Spinal cord (tissue), 10 donors: ENCODE results near the gene SF1. TPM values are rescaled to one million over a fixed set of nuclear protein-coding genes. Genes with fewer than 3 reads are reported as not detected.

Experiments
- DNase-seq, 6 donors: peaks; one replicate each; pipeline versions ENCODE4 v3.0.0 to v3.0.0-alpha.2; 2013 to 2015; ENCODE audit warnings: low spot score in 6 of 6, low read depth in 4 of 6
- H3K27ac ChIP-seq: one replicate; pipeline ENCODE4 v1.5.1; 2013; ENCODE audit warnings: low read depth, low read length, control low read depth
- H3K27me3 ChIP-seq: one replicate; pipeline ENCODE4 v1.6.1; 2013; ENCODE audit warnings: low read length; ENCODE audit not compliant: control insufficient read depth, insufficient read depth
- H3K36me3 ChIP-seq: one replicate; pipeline ENCODE4 v1.6.1; 2013; ENCODE audit warnings: low read length; ENCODE audit not compliant: control insufficient read depth, insufficient read depth
- H3K4me1 ChIP-seq: one replicate; pipeline ENCODE4 v1.6.1; 2013; ENCODE audit warnings: low read length; ENCODE audit not compliant: control insufficient read depth, insufficient read depth
- H3K4me3 ChIP-seq: one replicate; pipeline ENCODE4 v1.5.1; 2013; ENCODE audit warnings: low read depth, low read length, control low read depth
- H3K9me3 ChIP-seq: one replicate; pipeline ENCODE4 v1.6.1; 2013; ENCODE audit warnings: low read length; ENCODE audit not compliant: control insufficient read depth, insufficient read depth
- WGBS: methylation state at CpG from one replicate; pipeline ENCODE4 v1.1.5; 2013; ENCODE audit warnings: missing lambda C conversion rate; ENCODE audit not compliant: insufficient coverage; 5-methylcytosine and 5-hydroxymethylcytosine counted together
- polyA plus RNA-seq, 2 donors: library from polyadenylated mRNA; unstranded; fragments of 120-200 nt; gene quantifications; one replicate each; pipeline ENCODE4 v1.2.1, GENCODE V29; 2013; ENCODE audit not compliant: insufficient read length in 2 of 2
- total RNA-seq, 2 donors: library from RNA; depleted of rRNA in 1 of 2; stranded (reverse); fragments of 120-200 nt in 1 of 2; fragments of >200 nt in 1 of 2; gene quantifications; one replicate each; pipeline versions ENCODE4 v1.2.3 to v1.2.4, GENCODE V29; 2013 to 2014
- donor health status: healthy.

SF1 gene
- total and polyA plus RNA-seq, 4 donors = 102 to 377 (median 202) TPM

DNA sequence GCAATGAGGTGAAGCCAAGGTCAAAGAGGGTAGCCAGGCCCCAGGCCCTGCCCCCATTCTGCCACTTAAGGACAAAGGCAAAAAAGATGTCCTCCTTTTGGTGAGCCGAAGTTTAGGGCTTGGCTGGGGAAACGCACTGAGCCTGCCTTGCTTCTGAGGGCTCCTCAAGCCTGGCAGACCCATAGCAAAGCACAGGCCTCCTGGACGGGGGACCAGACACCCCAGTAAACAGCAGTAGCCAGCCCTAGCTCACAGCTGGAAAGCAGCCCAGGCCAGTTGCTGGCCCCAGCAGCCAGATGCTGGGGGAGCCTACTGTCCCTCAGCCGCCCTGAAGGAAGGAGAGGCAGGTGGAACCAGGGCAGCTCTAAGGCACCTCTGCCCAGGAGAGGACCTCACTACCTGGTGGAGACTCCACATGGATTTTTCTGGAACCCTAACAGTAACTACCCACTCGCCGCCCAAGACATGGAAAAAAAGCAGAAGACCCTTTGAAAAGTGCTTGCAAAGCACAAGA is 14.8 kb downstream of the SF1 start:
- Histone ChIP-seq H3K27ac (peak overlapping the region; percentile 85), H3K27me3 (no peaks in the 10 kb centered on the region), H3K9me3 (no peaks in the 10 kb centered on the region), H3K36me3 (peaks cover 66% of the 10 kb centered on the region), H3K4me1 (peaks cover 77% of the 10 kb centered on the region), H3K4me3 (no peak overlapping the region)
- 36% methylated on average over 6 of the region's 6 CpGs for WGBS
- no peak for DNase-seq

DNA sequence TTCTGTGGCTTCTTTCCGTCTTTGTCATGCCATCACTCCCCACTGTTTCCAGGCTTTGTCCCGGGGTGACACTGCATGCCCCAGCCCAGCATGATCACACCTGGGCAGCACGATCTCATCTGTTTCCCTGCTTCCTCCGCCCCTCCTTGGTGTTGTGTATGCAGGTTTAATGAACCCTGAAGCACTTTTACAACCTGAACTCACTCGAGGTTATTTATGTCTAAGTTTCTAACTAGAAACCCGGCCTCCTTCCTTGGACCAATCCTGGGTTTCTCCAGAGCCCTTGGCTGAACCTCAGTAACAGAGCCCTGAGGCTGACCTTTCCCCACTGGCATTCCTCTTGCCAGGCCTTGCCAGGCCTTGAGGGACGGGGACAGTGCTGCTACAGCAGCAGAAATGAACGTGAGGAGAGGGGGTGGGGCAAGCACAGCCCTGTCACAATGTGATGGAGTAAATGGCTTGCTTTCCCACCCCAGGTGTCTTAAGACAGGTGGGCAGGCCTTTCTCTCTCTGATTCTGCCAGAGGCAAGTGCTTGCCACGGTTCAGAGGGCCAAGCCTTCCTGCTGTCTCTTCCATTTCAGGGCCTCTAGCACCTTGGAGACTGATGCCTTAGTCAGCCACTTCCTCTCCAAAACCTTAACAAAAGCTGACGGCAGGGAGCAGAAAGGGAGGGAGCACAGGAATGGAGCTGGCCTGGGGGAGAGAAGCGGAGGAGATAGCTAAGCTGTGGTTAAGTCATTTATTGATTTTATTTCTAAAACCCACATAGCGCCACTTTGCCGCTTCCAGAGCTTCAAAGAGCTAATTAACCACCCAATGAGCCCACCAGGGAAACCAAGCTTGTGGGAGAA is 15.4 kb downstream of the SF1 start:
- H3K36me3 ChIP-seq = peaks cover 60% of the 10 kb centered on the region
- no peaks in the 10 kb centered on the region for H3K27me3 ChIP-seq
- no peak overlapping the region for H3K4me3 ChIP-seq
- peak overlapping the region; percentile 85 for H3K27ac ChIP-seq
- no peaks in the 10 kb centered on the region for H3K9me3 ChIP-seq
- WGBS = 26% methylated on average over 7 of the region's 13 CpGs
- DNase-seq = peak in 2 of 6 donors; percentile 82 to 84
- H3K4me1 ChIP-seq = peaks cover 76% of the 10 kb centered on the region

DNA sequence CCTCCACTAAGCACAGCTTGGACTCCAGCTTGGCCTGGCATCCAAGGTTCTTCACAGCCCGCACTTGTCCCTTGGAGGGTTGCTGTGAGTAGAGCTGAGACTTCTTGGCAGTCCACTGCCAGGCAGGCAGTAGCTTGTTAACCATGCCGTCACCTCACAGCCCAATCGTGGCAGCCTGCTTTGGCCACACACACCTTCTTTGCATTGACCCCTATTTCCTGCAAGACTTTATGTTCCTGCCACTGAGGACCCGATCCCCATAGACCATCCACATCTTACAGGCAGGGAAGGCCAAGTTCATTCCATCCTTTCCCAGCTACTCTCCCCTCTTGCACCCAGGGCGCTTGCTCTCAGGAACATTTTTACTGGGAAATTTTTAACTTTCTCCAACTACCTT is 16.1 kb downstream of the SF1 start:
- peaks cover 71% of the 10 kb centered on the region for H3K4me1 ChIP-seq
- H3K27me3 ChIP-seq = no peaks in the 10 kb centered on the region
- no peak overlapping the region for H3K4me3 ChIP-seq
- peak overlapping the region; percentile 85 for H3K27ac ChIP-seq
- peak in 2 of 6 donors; percentile 20 to 59 for DNase-seq
- WGBS = 45% methylated on average over 5 of the region's 5 CpGs
- H3K36me3 ChIP-seq = peaks cover 54% of the 10 kb centered on the region
- no peaks in the 10 kb centered on the region for H3K9me3 ChIP-seq

DNA sequence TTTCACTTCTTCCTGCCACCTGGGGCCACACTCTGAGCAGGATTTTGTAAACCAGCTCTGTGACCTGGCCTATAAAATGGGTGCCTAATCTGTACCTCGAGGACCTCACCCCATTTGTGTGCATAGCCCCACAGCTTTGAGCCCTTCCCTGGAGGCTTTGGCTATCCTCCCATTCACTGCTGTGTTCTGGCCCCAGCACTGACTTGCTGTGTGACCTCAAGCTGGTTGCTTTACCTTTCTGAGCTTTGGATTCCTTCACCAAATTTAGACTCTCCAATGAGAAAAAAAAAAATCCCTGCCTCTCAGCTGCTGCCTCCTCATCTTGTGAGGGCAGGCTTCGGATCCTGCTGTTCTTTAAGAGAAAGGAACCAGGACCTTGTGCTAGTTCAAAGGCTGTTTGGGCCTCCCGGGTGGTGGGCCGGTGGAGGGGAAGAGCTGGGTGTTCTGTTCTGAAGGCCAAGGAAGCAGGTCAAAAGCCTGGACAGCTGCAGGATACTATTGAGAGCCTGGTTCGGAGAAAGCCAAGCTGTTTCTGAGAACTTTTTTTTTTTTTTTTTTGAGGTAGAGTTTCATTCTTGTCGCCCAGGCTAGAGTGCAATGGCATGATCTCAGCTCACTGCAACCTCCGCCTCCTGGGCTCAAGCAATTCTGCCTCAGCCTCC is 17.5 kb downstream of the SF1 start:
- WGBS = 77% methylated on average over 6 of the region's 7 CpGs
- Histone ChIP-seq H3K4me1 (peaks cover 71% of the 10 kb centered on the region), H3K9me3 (no peaks in the 10 kb centered on the region), H3K4me3 (no peak overlapping the region), H3K27ac (no peak overlapping the region), H3K27me3 (no peaks in the 10 kb centered on the region), H3K36me3 (peaks cover 42% of the 10 kb centered on the region)
- no peak for DNase-seq

DNA sequence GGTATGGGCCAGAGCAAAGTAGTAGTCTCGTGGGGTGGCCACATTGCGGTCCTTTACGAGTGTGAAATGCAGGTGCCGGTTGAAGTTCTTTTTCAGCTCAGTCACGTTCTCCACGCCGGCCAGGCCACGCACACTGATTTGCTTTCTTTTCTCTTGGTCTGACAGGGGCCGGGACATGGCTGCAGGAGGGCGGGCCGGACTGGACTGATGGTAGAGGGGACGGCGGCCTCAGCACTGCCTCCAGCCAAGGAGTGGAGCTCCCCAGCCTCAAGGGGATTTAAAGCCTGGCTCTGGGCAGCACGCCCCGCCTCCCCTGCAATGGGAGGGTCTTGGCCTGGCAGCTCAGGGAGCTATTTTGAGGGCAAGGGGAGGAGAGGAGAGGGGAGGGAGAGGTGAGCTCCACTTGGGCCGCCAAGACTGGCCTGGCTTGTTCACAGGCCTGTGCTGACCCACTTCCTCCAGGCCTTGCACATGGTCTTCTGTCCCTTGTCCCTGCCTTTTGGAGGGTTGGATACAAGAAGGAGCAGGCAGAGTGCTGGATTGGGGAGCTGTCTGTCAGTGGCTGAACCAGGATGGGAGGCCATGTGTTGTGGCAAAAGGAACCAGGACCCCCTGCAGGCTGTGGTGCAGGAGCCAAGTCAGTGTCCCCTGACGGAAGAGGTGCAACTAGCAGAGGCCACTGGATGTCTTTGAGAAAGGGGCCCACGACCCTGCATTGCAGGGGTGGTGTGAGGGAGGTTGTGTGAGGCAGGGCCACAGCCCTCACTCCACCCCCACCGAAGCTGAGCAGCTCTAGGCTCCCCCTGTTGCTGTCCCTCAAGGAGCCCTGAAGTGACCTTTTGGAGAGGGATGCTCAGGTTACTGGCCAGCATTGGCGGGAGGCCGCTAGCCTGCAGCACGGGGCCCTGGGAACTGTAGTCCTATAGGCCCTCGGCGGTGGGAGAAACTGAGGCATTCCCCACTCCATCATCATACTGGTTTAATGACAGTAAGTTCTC is 18.3 kb downstream of the SF1 start, which contains the start of gene PYGM:
Gene PYGM (minus strand): TSS at position 253 of the 998 bp plus-strand sequence. CDS start 76 bp downstream, at position 177.
- 34% methylated on average over 19 of the region's 24 CpGs for WGBS
- H3K27me3 ChIP-seq = no peaks in the 10 kb centered on the region
- H3K36me3 ChIP-seq = peaks cover 33% of the 10 kb centered on the region
- no peaks in the 10 kb centered on the region for H3K9me3 ChIP-seq
- peak in 2 of 6 donors; percentile 45 to 85 for DNase-seq
- H3K4me1 ChIP-seq = peaks cover 64% of the 10 kb centered on the region
- H3K4me3 ChIP-seq = no peak within 1 kb of the TSS
- peak within 1 kb of the TSS; percentile 73 for H3K27ac ChIP-seq

DNA sequence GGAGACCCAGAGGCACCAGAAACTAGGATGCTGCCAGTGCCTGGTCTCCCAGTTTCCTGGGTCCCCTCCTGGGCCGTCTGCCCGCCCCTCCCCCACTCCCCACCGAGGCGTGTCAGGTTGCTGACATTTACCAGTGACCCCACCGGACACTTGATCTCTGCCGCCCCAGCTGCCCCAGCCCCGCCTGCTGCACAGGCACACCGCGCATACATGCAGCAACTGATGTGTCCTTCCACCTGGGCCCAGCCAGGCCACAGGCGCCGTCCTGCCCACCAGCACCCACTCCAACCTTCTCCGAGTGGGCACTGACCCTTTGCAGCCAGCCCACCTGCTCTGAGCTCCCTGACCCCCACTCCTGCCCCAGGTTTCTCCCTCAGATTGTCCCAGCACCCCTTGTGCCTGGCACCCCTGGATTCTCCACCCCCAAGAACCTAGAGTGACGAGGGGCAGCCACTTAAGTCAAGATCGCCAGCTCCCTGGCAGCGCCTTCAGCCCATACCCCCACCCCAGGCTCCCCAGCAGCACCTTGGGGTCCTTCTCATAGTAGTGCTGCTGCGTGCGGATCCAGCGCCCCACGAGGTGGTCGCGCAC is 19.1 kb downstream of the SF1 start:
- WGBS = 61% methylated on average over 21 of the region's 21 CpGs
- peaks cover 32% of the 10 kb centered on the region for H3K36me3 ChIP-seq
- no peak for DNase-seq
- H3K4me3 ChIP-seq = no peak overlapping the region
- H3K9me3 ChIP-seq = no peaks in the 10 kb centered on the region
- H3K4me1 ChIP-seq = peaks cover 58% of the 10 kb centered on the region
- H3K27ac ChIP-seq = peak overlapping the region; percentile 73
- H3K27me3 ChIP-seq = no peaks in the 10 kb centered on the region

DNA sequence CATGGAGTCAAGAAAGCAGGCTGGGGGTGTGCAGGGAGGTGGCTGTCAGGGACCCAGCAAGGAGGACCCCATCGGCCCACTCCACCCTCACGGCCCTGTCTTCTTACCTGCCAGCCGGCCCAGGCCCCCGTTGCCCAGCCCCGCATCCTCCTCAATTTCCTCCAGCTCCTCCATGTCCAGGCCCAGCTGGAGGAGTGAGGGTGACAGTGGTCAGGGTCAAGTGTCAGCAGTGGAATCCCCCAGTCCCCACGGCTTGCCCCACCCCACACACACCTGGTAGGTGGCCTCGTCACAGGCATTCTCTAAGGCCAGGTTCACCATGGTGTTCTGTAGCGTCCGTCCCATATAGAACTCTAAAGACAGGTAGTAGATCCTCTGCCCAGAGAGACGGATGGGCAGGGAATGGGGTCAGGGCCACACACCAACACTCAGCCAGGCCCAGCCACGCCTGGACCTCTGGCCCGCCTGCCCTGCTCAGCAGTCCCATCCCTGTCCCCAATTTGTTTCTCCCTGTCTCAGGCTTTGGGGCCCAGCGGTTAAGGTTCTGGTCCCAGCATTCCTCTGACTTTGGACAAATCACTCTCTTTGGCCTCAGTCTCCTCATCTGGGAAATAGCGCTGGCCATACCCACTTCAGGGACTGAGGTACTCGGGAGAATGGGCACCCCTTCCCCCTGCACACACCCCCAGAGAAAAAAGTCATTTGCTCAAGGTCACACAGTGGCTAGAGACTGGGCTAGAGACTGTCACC is 19.8 kb downstream of the SF1 start:
- H3K4me1 ChIP-seq = peaks cover 51% of the 10 kb centered on the region
- H3K9me3 ChIP-seq = no peaks in the 10 kb centered on the region
- no peaks in the 10 kb centered on the region for H3K27me3 ChIP-seq
- no peak for DNase-seq
- peaks cover 30% of the 10 kb centered on the region for H3K36me3 ChIP-seq
- no peak overlapping the region for H3K27ac ChIP-seq
- no peak overlapping the region for H3K4me3 ChIP-seq
- 84% methylated on average over 11 of the region's 15 CpGs for WGBS

DNA sequence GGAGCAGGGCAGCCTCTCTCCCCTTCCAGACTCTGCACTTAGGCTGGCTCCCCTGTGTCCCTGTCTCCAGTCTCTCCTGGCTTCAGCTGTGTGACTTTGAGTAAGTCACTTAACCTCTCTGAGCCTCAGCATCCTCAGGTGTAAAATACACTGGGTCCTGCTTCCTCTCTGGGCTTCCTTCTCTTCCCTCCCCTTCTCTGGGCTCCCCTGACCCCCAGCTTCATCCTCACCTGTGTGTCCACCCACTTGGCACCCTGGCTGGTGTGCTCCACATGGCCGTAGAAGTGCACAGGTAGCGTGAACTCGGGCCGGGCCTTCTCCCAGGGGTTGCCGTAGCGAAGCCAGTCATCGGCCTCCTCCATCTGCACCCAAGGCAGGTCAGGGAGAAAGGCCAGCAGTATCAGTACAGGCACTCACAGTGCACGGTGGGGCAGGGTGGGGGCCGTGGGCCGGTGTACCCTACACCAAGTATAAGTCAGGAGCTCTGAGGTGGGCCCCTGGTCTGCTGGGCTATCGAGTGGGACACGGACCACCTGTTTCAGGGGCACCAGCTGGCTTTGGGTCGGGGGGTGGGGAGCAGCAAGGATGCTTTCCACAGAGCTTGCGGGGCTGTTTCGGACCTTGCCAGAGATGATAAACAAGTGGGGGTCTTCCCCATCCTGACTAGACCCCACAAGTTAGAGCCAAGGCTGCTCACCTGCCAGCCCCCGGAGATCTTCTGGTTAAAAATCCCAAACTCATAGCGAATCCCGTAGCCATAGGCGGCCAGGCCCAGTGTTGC is 20.6 kb downstream of the SF1 start:
- Histone ChIP-seq H3K9me3 (no peaks in the 10 kb centered on the region), H3K27ac (no peak overlapping the region), H3K4me1 (peaks cover 43% of the 10 kb centered on the region), H3K4me3 (no peak overlapping the region), H3K36me3 (peaks cover 28% of the 10 kb centered on the region), H3K27me3 (no peaks in the 10 kb centered on the region)
- DNase-seq = no peak
- WGBS = 88% methylated on average over 18 of the region's 19 CpGs
